ENCODE results near the gene CARMIL1. TPM values are rescaled to one million over a fixed set of nuclear protein-coding genes. Genes with fewer than 3 reads are reported as not detected.
"Not testable (repeated sequence)": the region's sequence is repeated elsewhere in the genome, so short reads cannot be mapped to it uniquely, and the experiment has no call there.

Gene CARMIL1
- total RNA-seq, 2 experiments from 2014 or later, result 3.9 to 4.7 TPM

GRCh38 chr6:25583099-25583498 is 303.9 kb downstream of the CARMIL1 start:
- peaks cover 18% of the 10 kb centered on the region for H3K36me3 Mint-ChIP-seq (ENCODE audit: low read depth)
- no peak overlapping the region for H3K4me3 Mint-ChIP-seq
- H3K9me3 Mint-ChIP-seq, result no peaks in the 10 kb centered on the region
- ChIA-PET CTCF (no interaction called here), POLR2A (no interaction called here)
- DNase-seq (no peak), ATAC-seq (ENCODE audit: poor library complexity) (no peak)
- Histone ChIP-seq H3K36me3 (ENCODE audit: insufficient read depth, low read length) (no peaks in the 10 kb centered on the region), H3K27me3 (ENCODE audit: control insufficient read depth in 1 of 2, insufficient read depth in 2 of 2, low read length in 2 of 2) (no peaks in the 10 kb centered on the region), H3K4me1 (ENCODE audit: insufficient read depth, low read length) (peaks cover 5% of the 10 kb centered on the region), H3K9me3 (ENCODE audit: control insufficient read depth in 1 of 2, insufficient read depth in 1 of 2, low read length in 2 of 2) (no peaks in the 10 kb centered on the region), H3K4me3 (ENCODE audit: low read length) (no peak overlapping the region), H3K27ac (ENCODE audit: low read depth in 1 of 2, low read length in 2 of 2) (no peak overlapping the region)
- TF ChIP-seq, protein P1, sequence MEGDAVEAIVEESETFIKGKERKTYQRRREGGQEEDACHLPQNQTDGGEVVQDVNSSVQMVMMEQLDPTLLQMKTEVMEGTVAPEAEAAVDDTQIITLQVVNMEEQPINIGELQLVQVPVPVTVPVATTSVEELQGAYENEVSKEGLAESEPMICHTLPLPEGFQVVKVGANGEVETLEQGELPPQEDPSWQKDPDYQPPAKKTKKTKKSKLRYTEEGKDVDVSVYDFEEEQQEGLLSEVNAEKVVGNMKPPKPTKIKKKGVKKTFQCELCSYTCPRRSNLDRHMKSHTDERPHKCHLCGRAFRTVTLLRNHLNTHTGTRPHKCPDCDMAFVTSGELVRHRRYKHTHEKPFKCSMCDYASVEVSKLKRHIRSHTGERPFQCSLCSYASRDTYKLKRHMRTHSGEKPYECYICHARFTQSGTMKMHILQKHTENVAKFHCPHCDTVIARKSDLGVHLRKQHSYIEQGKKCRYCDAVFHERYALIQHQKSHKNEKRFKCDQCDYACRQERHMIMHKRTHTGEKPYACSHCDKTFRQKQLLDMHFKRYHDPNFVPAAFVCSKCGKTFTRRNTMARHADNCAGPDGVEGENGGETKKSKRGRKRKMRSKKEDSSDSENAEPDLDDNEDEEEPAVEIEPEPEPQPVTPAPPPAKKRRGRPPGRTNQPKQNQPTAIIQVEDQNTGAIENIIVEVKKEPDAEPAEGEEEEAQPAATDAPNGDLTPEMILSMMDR (IDR thresholded peaks at IDR 0.05), result no peak
- H3K27ac Mint-ChIP-seq, result no peak overlapping the region
- H3K4me1 Mint-ChIP-seq (ENCODE audit: low read depth), result peaks cover 10% of the 10 kb centered on the region
- no peaks in the 10 kb centered on the region for H3K27me3 Mint-ChIP-seq
- intact Hi-C loops (cut with DNase I, micrococcal nuclease), result no loop called here

GRCh38 chr6:25583906-25584305 is 304.7 kb downstream of the CARMIL1 start:
- no peaks in the 10 kb centered on the region for H3K9me3 ChIP-seq (ENCODE audit: control insufficient read depth in 1 of 2, insufficient read depth in 1 of 2, low read length in 2 of 2)
- peaks cover 10% of the 10 kb centered on the region for H3K4me1 Mint-ChIP-seq (ENCODE audit: low read depth)
- ChIA-PET POLR2A (no interaction called here), CTCF (no interaction called here)
- DNase-seq, result no peak
- H3K27ac ChIP-seq (ENCODE audit: low read depth in 1 of 2, low read length in 2 of 2), result no peak overlapping the region
- no peaks in the 10 kb centered on the region for H3K27me3 ChIP-seq (ENCODE audit: control insufficient read depth in 1 of 2, insufficient read depth in 2 of 2, low read length in 2 of 2)
- TF ChIP-seq, protein P1 (IDR thresholded peaks at IDR 0.05), result no peak
- H3K4me1 ChIP-seq (ENCODE audit: insufficient read depth, low read length), result peaks cover 5% of the 10 kb centered on the region
- H3K36me3 Mint-ChIP-seq (ENCODE audit: low read depth), result peaks cover 18% of the 10 kb centered on the region
- H3K36me3 ChIP-seq (ENCODE audit: insufficient read depth, low read length), result no peaks in the 10 kb centered on the region
- no peak overlapping the region for H3K27ac Mint-ChIP-seq
- no peak for ATAC-seq (ENCODE audit: poor library complexity)
- intact Hi-C loops (cut with DNase I, micrococcal nuclease), result no loop called here
- no peaks in the 10 kb centered on the region for H3K27me3 Mint-ChIP-seq
- H3K9me3 Mint-ChIP-seq, result no peaks in the 10 kb centered on the region
- H3K4me3 ChIP-seq (ENCODE audit: low read length), result no peak overlapping the region
- no peak overlapping the region for H3K4me3 Mint-ChIP-seq

DNA sequence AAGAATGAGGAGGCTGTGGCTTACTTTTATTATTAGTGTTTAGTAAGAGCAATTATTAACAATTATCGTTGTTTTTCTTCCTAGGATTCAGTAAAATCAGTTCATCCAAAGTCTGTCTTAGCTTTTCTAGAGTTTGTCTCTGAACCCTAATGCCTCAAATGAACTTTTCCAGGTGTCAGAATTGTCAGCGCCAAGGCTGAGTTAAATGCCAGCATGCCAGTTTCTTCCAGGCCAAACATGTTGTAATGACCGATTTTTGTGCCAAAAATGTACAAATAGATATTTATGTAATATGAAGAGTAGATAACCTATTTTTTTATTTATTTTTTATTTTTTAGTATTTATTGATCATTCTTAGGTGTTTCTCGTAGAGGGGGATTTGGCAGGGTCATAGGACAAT is 306.1 kb downstream of the CARMIL1 start:
- peaks cover 3% of the 10 kb centered on the region for H3K4me1 Mint-ChIP-seq (ENCODE audit: low read depth)
- POLR2A ChIA-PET, result no interaction called here
- no peak for ATAC-seq (ENCODE audit: poor library complexity)
- Histone ChIP-seq H3K4me1 (ENCODE audit: insufficient read depth, low read length) (peaks cover under 1% of the 10 kb centered on the region), H3K9me3 (ENCODE audit: control insufficient read depth in 1 of 2, insufficient read depth in 1 of 2, low read length in 2 of 2) (no peaks in the 10 kb centered on the region), H3K4me3 (ENCODE audit: low read length) (no peak overlapping the region), H3K27me3 (ENCODE audit: control insufficient read depth in 1 of 2, insufficient read depth in 2 of 2, low read length in 2 of 2) (no peaks in the 10 kb centered on the region), H3K36me3 (ENCODE audit: insufficient read depth, low read length) (no peaks in the 10 kb centered on the region), H3K27ac (ENCODE audit: low read depth in 1 of 2, low read length in 2 of 2) (no peak overlapping the region)
- intact Hi-C loops (cut with DNase I, micrococcal nuclease), result no loop called here
- no peak for DNase-seq
- no peak overlapping the region for H3K4me3 Mint-ChIP-seq
- TF ChIP-seq, protein P1 (IDR thresholded peaks at IDR 0.05), result no peak
- no peaks in the 10 kb centered on the region for H3K27me3 Mint-ChIP-seq
- peaks cover 15% of the 10 kb centered on the region for H3K36me3 Mint-ChIP-seq (ENCODE audit: low read depth)
- H3K27ac Mint-ChIP-seq, result no peak overlapping the region
- CTCF ChIA-PET, result no interaction called here
- no peaks in the 10 kb centered on the region for H3K9me3 Mint-ChIP-seq

- H3K4me3 ChIP-seq (ENCODE audit: low read length); H3K4me1 Mint-ChIP-seq (ENCODE audit: low read depth); H3K4me3 Mint-ChIP-seq; H3K27me3 ChIP-seq (ENCODE audit: control insufficient read depth in 1 of 2, insufficient read depth in 2 of 2, low read length in 2 of 2); H3K36me3 ChIP-seq (ENCODE audit: insufficient read depth, low read length); intact Hi-C loops (cut with DNase I, micrococcal nuclease); ATAC-seq (ENCODE audit: poor library complexity); POLR2A ChIA-PET; H3K27ac ChIP-seq (ENCODE audit: low read depth in 1 of 2, low read length in 2 of 2); H3K4me1 ChIP-seq (ENCODE audit: insufficient read depth, low read length); H3K9me3 ChIP-seq (ENCODE audit: control insufficient read depth in 1 of 2, insufficient read depth in 1 of 2, low read length in 2 of 2); H3K27me3 Mint-ChIP-seq; H3K27ac Mint-ChIP-seq; H3K9me3 Mint-ChIP-seq; DNase-seq; CTCF ChIA-PET: not testable (repeated sequence)
- H3K36me3 Mint-ChIP-seq (ENCODE audit: low read depth), result peaks cover 16% of the 10 kb centered on the region
Measured at GRCh38 chr6:25586119-25586518, 306.9 kb downstream of the CARMIL1 start.

Data from CD4-positive, alpha-beta T cell (primary cell).